ENCODE data around the gene LRRC26. TPM values are rescaled to one million over a fixed set of nuclear protein-coding genes. Genes with fewer than 3 reads are reported as not detected.

The LRRC26 gene
- total and polyA plus RNA-seq, 2 of the 13 experiments (the other 11 are each of a cell fraction or from before 2014, with no cell fraction given): not detected

DNA sequence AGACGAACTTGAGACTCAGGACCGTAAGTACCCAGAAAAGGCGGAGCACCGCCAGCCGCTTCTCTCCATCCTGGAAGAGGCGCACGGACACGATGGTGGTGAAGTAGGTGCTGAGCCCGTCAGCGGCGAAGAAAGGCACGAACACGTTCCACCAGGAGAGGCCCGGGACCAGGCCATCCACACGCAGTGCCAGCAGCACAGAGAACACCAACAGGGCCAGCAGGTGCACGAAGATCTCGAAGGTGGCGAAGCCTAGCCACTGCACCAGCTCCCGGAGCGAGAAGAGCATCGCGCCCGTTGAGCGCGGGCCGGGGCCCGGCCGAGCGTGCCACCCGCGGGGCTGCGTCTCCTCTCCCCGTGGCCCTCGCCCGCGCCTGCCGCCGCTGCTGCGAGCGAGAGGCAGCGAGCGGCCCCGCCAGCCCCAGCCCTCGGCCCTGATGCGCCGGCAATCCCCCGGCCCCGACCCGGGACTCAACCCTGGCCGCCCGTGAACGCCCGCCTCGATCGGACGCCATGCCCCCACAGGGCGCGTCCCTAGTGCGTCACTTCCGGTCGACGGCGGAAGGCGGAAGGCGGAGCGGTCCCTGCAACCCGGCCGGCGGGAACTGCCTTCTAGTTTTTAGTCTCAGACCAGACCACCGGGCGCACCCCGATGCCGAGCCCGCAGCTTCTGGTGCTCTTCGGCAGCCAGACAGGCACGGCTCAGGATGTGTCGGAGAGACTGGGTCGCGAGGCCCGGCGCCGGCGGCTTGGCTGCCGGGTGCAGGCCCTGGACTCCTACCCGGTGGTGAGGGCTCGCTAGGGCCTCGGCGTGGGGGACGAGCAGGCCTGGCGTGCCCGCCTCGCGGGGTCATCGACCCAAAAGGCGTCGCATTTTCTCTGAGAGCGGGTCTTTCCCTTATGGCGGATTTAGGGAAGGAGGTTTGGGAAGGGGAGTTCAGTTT, 35.5 kb upstream of the LRRC26 start, which contains the start of the genes NDOR1 and TMEM203 (continued):
- TF ChIP-seq, protein P1, sequence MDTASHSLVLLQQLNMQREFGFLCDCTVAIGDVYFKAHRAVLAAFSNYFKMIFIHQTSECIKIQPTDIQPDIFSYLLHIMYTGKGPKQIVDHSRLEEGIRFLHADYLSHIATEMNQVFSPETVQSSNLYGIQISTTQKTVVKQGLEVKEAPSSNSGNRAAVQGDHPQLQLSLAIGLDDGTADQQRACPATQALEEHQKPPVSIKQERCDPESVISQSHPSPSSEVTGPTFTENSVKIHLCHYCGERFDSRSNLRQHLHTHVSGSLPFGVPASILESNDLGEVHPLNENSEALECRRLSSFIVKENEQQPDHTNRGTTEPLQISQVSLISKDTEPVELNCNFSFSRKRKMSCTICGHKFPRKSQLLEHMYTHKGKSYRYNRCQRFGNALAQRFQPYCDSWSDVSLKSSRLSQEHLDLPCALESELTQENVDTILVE (CRISPR knock-in tag; IDR thresholded peaks at IDR 0.05): peak; percentile 77; the same call in 1 of the 2 replicates
- TF ChIP-seq ZNF160 (CRISPR knock-in tag; IDR thresholded peaks at IDR 0.05): no peak; the same call in 1 of the 2 replicates
- TF ChIP-seq FOXJ3 (CRISPR knock-in tag; IDR thresholded peaks at IDR 0.05; ENCODE audit: borderline replicate concordance): no peak
- 0 out of 2 replicates have a peak, but pooled peaks have one; percentile 13 for TF ChIP-seq TBP (CRISPR knock-in tag; IDR thresholded peaks at IDR 0.05)
- no peak for TF ChIP-seq ZC3H4 (CRISPR knock-in tag; IDR thresholded peaks at IDR 0.05; ENCODE audit: borderline replicate concordance)
- TF ChIP-seq ZNF878 (CRISPR knock-in tag; IDR thresholded peaks at IDR 0.05): no peak
- 0 out of 2 replicates have a peak, but pooled peaks have one; percentile 59 for TF ChIP-seq ZNF143 (CRISPR knock-in tag; IDR thresholded peaks at IDR 0.05)
- TF ChIP-seq GABPB1 (CRISPR knock-in tag; IDR thresholded peaks at IDR 0.05): peak; percentile 98
- TF ChIP-seq KDM5B (CRISPR knock-in tag; IDR thresholded peaks at IDR 0.05; ENCODE audit: borderline replicate concordance): peak; percentile 66
- TF ChIP-seq, protein P2, sequence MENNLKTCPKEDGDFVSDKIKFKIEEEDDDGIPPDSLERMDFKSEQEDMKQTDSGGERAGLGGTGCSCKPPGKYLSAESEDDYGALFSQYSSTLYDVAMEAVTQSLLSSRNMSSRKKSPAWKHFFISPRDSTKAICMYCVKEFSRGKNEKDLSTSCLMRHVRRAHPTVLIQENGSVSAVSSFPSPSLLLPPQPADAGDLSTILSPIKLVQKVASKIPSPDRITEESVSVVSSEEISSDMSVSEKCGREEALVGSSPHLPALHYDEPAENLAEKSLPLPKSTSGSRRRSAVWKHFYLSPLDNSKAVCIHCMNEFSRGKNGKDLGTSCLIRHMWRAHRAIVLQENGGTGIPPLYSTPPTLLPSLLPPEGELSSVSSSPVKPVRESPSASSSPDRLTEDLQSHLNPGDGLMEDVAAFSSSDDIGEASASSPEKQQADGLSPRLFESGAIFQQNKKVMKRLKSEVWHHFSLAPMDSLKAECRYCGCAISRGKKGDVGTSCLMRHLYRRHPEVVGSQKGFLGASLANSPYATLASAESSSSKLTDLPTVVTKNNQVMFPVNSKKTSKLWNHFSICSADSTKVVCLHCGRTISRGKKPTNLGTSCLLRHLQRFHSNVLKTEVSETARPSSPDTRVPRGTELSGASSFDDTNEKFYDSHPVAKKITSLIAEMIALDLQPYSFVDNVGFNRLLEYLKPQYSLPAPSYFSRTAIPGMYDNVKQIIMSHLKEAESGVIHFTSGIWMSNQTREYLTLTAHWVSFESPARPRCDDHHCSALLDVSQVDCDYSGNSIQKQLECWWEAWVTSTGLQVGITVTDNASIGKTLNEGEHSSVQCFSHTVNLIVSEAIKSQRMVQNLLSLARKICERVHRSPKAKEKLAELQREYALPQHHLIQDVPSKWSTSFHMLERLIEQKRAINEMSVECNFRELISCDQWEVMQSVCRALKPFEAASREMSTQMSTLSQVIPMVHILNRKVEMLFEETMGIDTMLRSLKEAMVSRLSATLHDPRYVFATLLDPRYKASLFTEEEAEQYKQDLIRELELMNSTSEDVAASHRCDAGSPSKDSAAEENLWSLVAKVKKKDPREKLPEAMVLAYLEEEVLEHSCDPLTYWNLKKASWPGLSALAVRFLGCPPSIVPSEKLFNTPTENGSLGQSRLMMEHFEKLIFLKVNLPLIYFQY (CRISPR knock-in tag; IDR thresholded peaks at IDR 0.05; ENCODE audit: borderline replicate concordance): peak; percentile 19; the same call in 1 of the 2 replicates
- TF ChIP-seq, protein P3, sequence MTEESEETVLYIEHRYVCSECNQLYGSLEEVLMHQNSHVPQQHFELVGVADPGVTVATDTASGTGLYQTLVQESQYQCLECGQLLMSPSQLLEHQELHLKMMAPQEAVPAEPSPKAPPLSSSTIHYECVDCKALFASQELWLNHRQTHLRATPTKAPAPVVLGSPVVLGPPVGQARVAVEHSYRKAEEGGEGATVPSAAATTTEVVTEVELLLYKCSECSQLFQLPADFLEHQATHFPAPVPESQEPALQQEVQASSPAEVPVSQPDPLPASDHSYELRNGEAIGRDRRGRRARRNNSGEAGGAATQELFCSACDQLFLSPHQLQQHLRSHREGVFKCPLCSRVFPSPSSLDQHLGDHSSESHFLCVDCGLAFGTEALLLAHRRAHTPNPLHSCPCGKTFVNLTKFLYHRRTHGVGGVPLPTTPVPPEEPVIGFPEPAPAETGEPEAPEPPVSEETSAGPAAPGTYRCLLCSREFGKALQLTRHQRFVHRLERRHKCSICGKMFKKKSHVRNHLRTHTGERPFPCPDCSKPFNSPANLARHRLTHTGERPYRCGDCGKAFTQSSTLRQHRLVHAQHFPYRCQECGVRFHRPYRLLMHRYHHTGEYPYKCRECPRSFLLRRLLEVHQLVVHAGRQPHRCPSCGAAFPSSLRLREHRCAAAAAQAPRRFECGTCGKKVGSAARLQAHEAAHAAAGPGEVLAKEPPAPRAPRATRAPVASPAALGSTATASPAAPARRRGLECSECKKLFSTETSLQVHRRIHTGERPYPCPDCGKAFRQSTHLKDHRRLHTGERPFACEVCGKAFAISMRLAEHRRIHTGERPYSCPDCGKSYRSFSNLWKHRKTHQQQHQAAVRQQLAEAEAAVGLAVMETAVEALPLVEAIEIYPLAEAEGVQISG (CRISPR knock-in tag; IDR thresholded peaks at IDR 0.05): peak; percentile 94
- peak; percentile 33; the same call in 1 of the 2 replicates for TF ChIP-seq ZNF33B (CRISPR knock-in tag; IDR thresholded peaks at IDR 0.05)
- no peak for TF ChIP-seq AGO1 (IDR thresholded peaks at IDR 0.05; ENCODE audit: low read depth, low read length, poor library complexity, severe bottlenecking)
- TF ChIP-seq POLR2G (IDR thresholded peaks at IDR 0.05; ENCODE audit: low read depth, low read length): peak; percentile 88
- TF ChIP-seq ARID3A (IDR thresholded peaks at IDR 0.05; ENCODE audit: low read depth, low read length): no peak
- peak; percentile 73 for TF ChIP-seq NR2C2 (CRISPR knock-in tag; IDR thresholded peaks at IDR 0.05; ENCODE audit: borderline replicate concordance)

Data from HepG2 (cell line).